Naive thymus-derived CD8-positive, alpha-beta T cell (primary cell): ENCODE measurements around the gene P2RY12. TPM values are rescaled to one million over a fixed set of nuclear protein-coding genes. Genes with fewer than 3 reads are reported as not detected.

Experiments
- ATAC-seq, 2 donors: fragments of 150-1000 bp; cut with Tn5 transposase in 1 of 2; sonication (Bioruptor Pico), chemical (Tn5 transposase) in 1 of 2; 1 replicate in 1 of 2; 2 replicates in 1 of 2; pipeline ENCODE4 v1.10.0; 2021; ENCODE audit warnings: mild to moderate bottlenecking in 2 of 2, moderate library complexity in 2 of 2
- POLR2A ChIA-PET: fragments of 350-600 bp; sonication (Branson Sonifier 250); formaldehyde crosslinking; loops from one replicate; lab custom pipeline; 2021; ENCODE audit warnings: antibody characterized with exemption; lab: Charles Lee
- DNase-seq, 10 donors: peaks; one replicate each; pipeline versions ENCODE4 v3.0.0 to v3.0.0-alpha.2; 2020 to 2022
- H3K27ac Mint-ChIP-seq, 10 donors: one replicate each; pipeline ENCODE4 v1.8.0; 2020 to 2022; ENCODE audit warnings: mild to moderate bottlenecking in 10 of 10, mixed read lengths in 10 of 10, moderate library complexity in 4 of 10, inconsistent platforms in 1 of 10
- H3K27me3 Mint-ChIP-seq, 5 donors: one replicate each; pipeline ENCODE4 v1.8.0; 2021 to 2022; ENCODE audit warnings: mixed read lengths in 5 of 5
- H3K36me3 Mint-ChIP-seq, 3 donors: one replicate each; pipeline ENCODE4 v1.8.0; 2020 to 2022; ENCODE audit warnings: mixed read lengths in 3 of 3, mild to moderate bottlenecking in 2 of 3, inconsistent platforms in 1 of 3
- H3K4me1 Mint-ChIP-seq, 4 donors: one replicate each; pipeline ENCODE4 v1.8.0; 2021 to 2022; ENCODE audit warnings: mixed read lengths in 4 of 4
- H3K4me3 Mint-ChIP-seq, 10 donors: one replicate each; pipeline ENCODE4 v1.8.0; 2020 to 2022; ENCODE audit warnings: mild to moderate bottlenecking in 10 of 10, mixed read lengths in 10 of 10, moderate library complexity in 6 of 10, inconsistent platforms in 1 of 10
- H3K9me3 Mint-ChIP-seq, 9 donors: one replicate each; pipeline ENCODE4 v1.8.0; 2020 to 2022; ENCODE audit warnings: mixed read lengths in 9 of 9, mild to moderate bottlenecking in 3 of 9, inconsistent platforms in 1 of 9, moderate library complexity in 1 of 9
- polyA plus RNA-seq, 3 donors: library from polyadenylated mRNA; unstranded; fragments of 300-500 nt; fragmentation: Illumina TruSeq; gene quantifications; one replicate each; pipeline ENCODE4 v1.2.3, GENCODE V29; 2021
- total RNA-seq, 8 experiments: library from RNA in 2 of 8; stranded (reverse) in 2 of 8; gene quantifications; one replicate each; pipeline ENCODE4 v1.2.3 and lab custom pipeline; 2021 to 2026

The P2RY12 gene
- total and polyA plus RNA-seq, 5 experiments from 2014 or later: not detected

DNA sequence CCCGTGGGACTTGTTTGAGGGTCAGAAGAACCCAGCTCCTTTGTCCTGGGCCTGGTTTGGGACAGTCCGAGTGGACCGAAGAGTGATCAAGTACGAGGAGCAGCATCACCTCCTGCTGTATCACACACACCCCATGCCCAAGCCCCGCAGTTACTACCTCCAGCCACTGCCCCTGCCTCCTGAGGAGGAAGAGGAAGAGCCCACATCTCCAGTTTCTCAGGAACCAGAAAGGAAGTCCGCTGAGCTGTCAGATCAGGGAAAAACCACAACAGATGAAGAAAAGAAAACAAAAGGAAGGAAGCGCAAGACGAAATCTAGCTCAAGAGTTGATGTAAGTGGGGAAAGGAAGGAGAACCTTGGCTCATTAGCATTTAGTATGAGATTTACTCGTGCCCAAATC is 3.3 kb upstream of the P2RY12 start:
- H3K4me1 Mint-ChIP-seq: peaks cover 0 to 36% (median 5%) of the 10 kb centered on the region in 4 donors
- peaks cover 0 to 7% (median 4%) of the 10 kb centered on the region in 5 donors for H3K27me3 Mint-ChIP-seq
- ATAC-seq (no peak), DNase-seq (no peak)
- no peaks in the 10 kb centered on the region for H3K9me3 Mint-ChIP-seq
- no peaks in the 10 kb centered on the region for H3K36me3 Mint-ChIP-seq
- H3K4me3 Mint-ChIP-seq: no peak overlapping the region
- H3K27ac Mint-ChIP-seq: peak overlapping the region in 1 of 10 donors; percentile 24
- POLR2A ChIA-PET: no interaction called here

DNA sequence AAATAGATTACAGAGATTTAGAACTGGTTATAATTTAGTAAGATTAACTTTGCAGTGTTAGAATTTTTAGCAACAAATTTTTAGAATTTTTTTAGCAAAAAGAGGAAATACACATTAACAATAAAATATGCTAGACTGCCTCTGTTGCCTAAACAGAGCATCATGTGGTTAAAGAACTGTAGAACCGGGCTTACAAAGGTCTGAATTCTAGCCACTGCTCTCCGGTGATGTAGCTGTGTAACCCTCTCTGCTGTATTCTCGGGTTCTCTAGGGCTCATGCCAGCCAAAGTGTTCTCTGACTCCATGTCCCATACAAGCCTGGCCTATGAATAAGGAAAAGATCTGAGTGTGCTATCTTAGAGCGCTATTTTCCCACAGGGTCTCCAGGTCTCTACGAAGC is 2.9 kb upstream of the P2RY12 start:
- Mint-ChIP-seq H3K4me1 (peaks cover 0 to 39% (median 5%) of the 10 kb centered on the region in 4 donors), H3K36me3 (no peaks in the 10 kb centered on the region), H3K27ac (peak overlapping the region in 1 of 10 donors; percentile 24), H3K27me3 (peaks cover 0 to 7% (median 3%) of the 10 kb centered on the region in 5 donors), H3K9me3 (no peaks in the 10 kb centered on the region), H3K4me3 (no peak overlapping the region)
- POLR2A ChIA-PET: no interaction called here
- no peak for ATAC-seq
- no peak for DNase-seq

DNA sequence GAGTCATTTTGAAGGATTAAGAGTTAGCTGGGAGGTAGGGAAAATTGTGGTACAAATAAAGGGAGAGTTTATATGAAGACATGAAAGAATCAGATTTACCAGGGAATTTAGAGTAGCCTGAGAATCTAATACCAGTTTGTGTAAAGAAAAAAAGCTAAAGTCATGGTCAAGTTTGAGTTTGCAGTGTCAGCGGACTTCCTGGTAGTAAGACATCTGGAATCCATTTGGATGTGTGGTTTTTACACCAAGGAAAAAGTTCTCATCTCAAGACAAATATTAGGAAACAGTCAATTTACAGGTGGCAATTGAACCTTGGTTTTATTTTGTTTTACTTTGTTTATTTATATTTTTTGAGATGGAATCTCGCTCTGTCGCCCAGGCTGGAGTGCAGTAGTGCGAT is 1.5 kb upstream of the P2RY12 start:
- POLR2A ChIA-PET: no interaction called here
- Mint-ChIP-seq H3K4me3 (no peak overlapping the region), H3K27me3 (no peaks in the 10 kb centered on the region), H3K36me3 (no peaks in the 10 kb centered on the region), H3K9me3 (no peaks in the 10 kb centered on the region), H3K4me1 (peaks cover 0 to 40% (median 5%) of the 10 kb centered on the region in 4 donors), H3K27ac (peak overlapping the region in 1 of 10 donors; percentile 11)
- no peak for ATAC-seq
- no peak for DNase-seq

- peaks cover 0 to 40% (median 5%) of the 10 kb centered on the region in 4 donors for H3K4me1 Mint-ChIP-seq
- POLR2A ChIA-PET: no interaction called here
Measured at GRCh38 chr3:151383956-151384355, 597 bp downstream of the P2RY12 start.

DNA sequence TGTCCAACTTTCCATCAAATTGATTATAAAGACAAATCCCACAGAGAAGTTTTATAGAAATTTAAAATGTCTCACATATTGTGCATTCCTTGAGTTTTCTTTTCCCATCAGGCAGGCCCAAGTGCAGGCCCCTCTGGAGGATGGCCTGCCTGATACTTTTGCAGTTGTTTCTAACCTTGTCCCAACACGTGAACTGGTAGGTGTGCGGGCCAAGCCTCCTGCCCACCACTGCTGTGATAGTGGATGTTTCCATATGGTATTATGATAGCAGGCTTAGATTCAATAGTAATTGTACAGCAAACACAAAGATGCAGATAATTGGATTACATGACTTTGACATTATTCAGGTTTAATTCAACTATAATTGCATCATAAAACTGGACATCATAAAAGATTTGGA is 1.4 kb downstream of the P2RY12 start:
- Mint-ChIP-seq H3K9me3 (no peaks in the 10 kb centered on the region), H3K4me1 (peaks cover 0 to 40% (median 5%) of the 10 kb centered on the region in 4 donors), H3K36me3 (no peaks in the 10 kb centered on the region), H3K4me3 (no peak overlapping the region), H3K27me3 (no peaks in the 10 kb centered on the region), H3K27ac (peak overlapping the region in 1 of 10 donors; percentile 9)
- no peak for ATAC-seq
- POLR2A ChIA-PET: no interaction called here
- no peak for DNase-seq

More at GRCh38 chr3:151383956-151384355, 597 bp downstream of the P2RY12 start:
- no peak for ATAC-seq
- no peaks in the 10 kb centered on the region for H3K27me3 Mint-ChIP-seq
- no peaks in the 10 kb centered on the region for H3K9me3 Mint-ChIP-seq
- peak overlapping the region in 2 of 10 donors; percentile 2 to 50 for H3K4me3 Mint-ChIP-seq
- H3K36me3 Mint-ChIP-seq: no peaks in the 10 kb centered on the region
- peak overlapping the region in 1 of 10 donors; percentile 9 for H3K27ac Mint-ChIP-seq
- no peak for DNase-seq

GRCh38 chr3:151382671-151383070 is 1.9 kb downstream of the P2RY12 start:
- POLR2A ChIA-PET: no interaction called here
- H3K36me3 Mint-ChIP-seq: no peaks in the 10 kb centered on the region
- H3K4me3 Mint-ChIP-seq: no peak overlapping the region
- H3K27ac Mint-ChIP-seq: peak overlapping the region in 1 of 10 donors; percentile 9
- ATAC-seq (no peak), DNase-seq (no peak)
- peaks cover 0 to 36% (median 5%) of the 10 kb centered on the region in 4 donors for H3K4me1 Mint-ChIP-seq
- H3K27me3 Mint-ChIP-seq: no peaks in the 10 kb centered on the region
- no peaks in the 10 kb centered on the region for H3K9me3 Mint-ChIP-seq

DNA sequence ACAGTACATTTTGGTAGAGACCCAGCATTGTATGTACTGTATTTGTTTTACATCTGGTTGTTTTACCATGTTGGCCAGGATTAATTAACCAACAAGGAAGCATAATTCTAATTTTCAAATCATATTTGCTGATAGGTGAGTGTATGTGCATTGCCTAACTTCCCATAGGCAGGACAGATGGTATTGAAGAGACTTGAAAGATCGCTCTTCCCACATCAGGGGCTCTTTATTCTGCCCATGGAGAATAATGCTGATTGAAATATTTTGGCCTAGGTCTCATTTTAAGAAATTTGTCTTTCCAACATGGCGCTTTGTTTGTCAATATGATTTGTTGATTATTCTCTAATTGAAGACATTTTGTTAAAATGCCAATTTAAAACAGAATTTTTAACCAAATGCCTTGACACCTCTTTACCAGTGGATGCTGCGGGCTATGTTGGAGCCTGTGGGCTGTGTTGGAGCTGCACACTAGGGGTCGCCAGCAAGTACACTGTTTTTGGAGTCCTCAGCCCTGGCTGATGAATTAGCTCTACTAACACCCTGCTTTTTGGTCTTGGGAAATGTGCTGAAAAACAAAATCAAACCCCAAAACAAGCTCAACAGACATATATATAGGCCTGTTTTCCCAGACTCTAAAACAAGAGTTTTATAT is 5.3 kb downstream of the P2RY12 start:
- no peaks in the 10 kb centered on the region for H3K9me3 Mint-ChIP-seq
- DNase-seq: no peak
- no peak overlapping the region for H3K27ac Mint-ChIP-seq
- H3K36me3 Mint-ChIP-seq: no peaks in the 10 kb centered on the region
- peaks cover 0 to 22% (median 0%) of the 10 kb centered on the region in 4 donors for H3K4me1 Mint-ChIP-seq
- no peaks in the 10 kb centered on the region for H3K27me3 Mint-ChIP-seq
- no peak for ATAC-seq
- POLR2A ChIA-PET: no interaction called here
- no peak overlapping the region for H3K4me3 Mint-ChIP-seq

DNA sequence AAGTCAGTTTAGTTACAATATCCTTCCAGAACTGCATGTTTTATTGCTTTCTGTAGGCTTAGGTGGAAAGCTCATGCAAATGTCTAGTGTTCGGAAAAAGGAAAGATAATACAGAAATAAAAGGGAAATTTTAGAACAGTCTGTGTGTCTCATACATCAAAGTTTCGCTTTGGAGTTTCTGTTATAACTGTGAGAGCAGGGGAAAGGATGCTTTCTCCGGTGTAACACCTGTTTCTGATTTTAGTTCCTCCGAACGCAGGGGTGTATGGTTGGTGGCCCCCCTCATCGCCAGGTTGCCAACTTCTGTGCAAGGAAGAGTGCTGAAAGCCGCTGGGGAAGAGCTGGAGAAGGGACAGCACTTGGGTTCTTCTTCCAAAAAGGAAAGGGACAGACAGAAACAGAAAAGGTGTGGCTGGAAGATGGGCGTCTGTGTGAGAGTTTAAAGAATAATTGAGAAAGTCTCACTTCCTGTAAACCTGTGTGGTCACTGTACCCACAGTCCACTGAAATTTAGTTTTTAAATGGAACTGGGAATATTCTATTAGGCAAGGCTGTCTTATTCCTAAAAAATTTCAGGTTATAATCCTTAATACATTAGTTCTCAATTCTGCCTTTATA is 6.7 kb downstream of the P2RY12 start:
- POLR2A ChIA-PET: no interaction called here
- no peak overlapping the region for H3K4me3 Mint-ChIP-seq

DNA sequence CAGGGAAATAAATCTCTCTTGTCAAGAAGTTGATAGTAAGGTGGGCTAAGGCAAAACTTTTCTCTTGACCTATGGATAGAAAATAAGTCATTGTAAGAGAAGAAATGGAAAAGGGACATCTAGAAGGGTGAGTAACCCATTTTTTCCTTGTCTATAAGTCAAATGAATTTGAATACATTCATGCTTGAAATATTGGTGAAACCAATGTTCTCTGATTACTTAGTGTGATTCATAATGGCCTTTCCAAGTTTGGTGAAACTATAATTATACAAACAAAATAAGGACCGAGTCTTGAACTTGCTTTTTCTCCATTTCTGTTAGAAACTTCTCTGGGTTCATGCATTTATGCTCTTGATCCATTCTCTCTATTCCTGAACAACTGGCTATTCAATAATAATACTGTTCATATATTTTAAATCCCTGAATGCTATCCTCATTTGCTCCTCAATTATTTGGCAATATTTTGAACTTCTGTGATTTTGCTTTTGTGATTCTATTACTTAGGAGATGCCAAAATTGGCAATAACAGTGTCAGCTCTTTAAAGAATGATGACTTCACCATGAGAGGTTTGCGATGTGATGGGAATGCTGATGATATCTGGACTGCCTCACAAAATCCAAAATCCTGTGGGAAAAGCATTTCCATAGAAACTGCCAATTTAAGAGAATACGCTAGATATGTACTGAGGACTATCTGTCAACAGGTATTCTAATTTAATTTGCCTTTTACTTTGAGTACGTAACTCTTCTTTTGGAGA is 12.3 kb downstream of the P2RY12 start:
- Mint-ChIP-seq H3K4me1 (no peaks in the 10 kb centered on the region), H3K4me3 (no peak overlapping the region), H3K27ac (no peak overlapping the region), H3K9me3 (no peaks in the 10 kb centered on the region), H3K36me3 (no peaks in the 10 kb centered on the region), H3K27me3 (no peaks in the 10 kb centered on the region)
- ATAC-seq (no peak), DNase-seq (no peak)
- POLR2A ChIA-PET: no interaction called here

More for the DNA sequence above, 6.7 kb downstream of the P2RY12 start:
- Mint-ChIP-seq H3K36me3 (no peaks in the 10 kb centered on the region), H3K9me3 (no peaks in the 10 kb centered on the region), H3K27me3 (no peaks in the 10 kb centered on the region), H3K27ac (no peak overlapping the region), H3K4me1 (peaks cover 0 to 10% (median 0%) of the 10 kb centered on the region in 4 donors)
- ATAC-seq: no peak
- no peak for DNase-seq

DNA sequence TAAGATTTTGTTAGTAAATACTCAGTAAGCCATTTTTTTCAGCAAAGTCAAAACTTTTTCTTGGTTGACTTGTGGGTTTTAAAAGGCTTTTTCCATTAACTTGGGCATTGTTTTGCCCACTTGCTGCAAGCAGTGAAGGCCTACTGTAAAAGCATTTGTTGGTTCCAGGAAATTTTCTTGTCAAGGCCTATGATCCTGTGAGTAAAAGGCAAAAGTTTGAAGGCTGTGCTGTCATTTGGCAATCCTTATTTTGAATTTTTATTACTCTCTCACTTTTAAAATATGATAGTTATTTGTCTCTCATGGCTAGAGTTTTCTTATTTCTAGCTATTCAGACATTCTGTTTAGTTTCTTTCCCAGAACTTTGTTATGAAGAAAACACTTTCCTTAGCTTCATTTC is 13.0 kb downstream of the P2RY12 start:
- POLR2A ChIA-PET: no interaction called here
- no peak overlapping the region for H3K27ac Mint-ChIP-seq
- no peaks in the 10 kb centered on the region for H3K36me3 Mint-ChIP-seq
- DNase-seq: no peak
- ATAC-seq: no peak
- H3K9me3 Mint-ChIP-seq: no peaks in the 10 kb centered on the region
- H3K4me3 Mint-ChIP-seq: no peak overlapping the region
- H3K27me3 Mint-ChIP-seq: no peaks in the 10 kb centered on the region
- H3K4me1 Mint-ChIP-seq: no peaks in the 10 kb centered on the region

- H3K4me1 Mint-ChIP-seq: no peaks in the 10 kb centered on the region
- DNase-seq: no peak
- H3K9me3 Mint-ChIP-seq: no peaks in the 10 kb centered on the region
- H3K36me3 Mint-ChIP-seq: no peaks in the 10 kb centered on the region
- H3K4me3 Mint-ChIP-seq: no peak overlapping the region
- H3K27me3 Mint-ChIP-seq: peaks cover 0 to 3% (median 0%) of the 10 kb centered on the region in 5 donors
- no peak for ATAC-seq
- POLR2A ChIA-PET: no interaction called here
- no peak overlapping the region for H3K27ac Mint-ChIP-seq
Measured at GRCh38 chr3:151367448-151367847, 17.1 kb downstream of the P2RY12 start.

GRCh38 chr3:151366993-151367392 is 17.6 kb downstream of the P2RY12 start:
- POLR2A ChIA-PET: no interaction called here

DNA sequence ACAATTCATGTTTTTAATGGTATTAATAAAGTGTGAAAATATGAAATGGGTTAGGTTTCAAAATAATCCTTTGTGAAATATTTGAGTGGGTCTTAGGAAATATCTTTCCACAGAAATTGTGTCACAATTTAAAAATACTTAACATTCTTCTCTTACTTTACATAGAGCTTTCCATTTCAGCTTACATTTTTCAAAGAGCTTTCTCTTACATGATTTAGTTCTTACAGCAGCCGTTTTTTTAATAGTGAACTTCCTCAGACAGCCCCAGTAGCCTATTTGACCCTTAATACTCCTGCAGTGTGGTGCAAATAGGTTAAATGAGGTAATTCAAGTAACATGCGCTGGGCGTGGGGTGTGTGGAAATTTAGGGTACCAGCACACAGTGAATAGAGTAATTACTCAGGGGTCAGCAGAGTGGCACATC is 21.8 kb downstream of the P2RY12 start:
- no peak for ATAC-seq

More at GRCh38 chr3:151366993-151367392, 17.6 kb downstream of the P2RY12 start:
- Mint-ChIP-seq H3K36me3 (peaks cover 0 to 2% (median 0%) of the 10 kb centered on the region in 3 donors), H3K27me3 (peaks cover 0 to 3% (median 0%) of the 10 kb centered on the region in 5 donors), H3K27ac (no peak overlapping the region), H3K4me3 (no peak overlapping the region), H3K4me1 (no peaks in the 10 kb centered on the region), H3K9me3 (no peaks in the 10 kb centered on the region)
- no peak for DNase-seq
- no peak for ATAC-seq

More for the DNA sequence above, 21.8 kb downstream of the P2RY12 start:
- POLR2A ChIA-PET: no interaction called here
- Mint-ChIP-seq H3K27me3 (peaks cover 0 to 3% (median 0%) of the 10 kb centered on the region in 5 donors), H3K27ac (no peak overlapping the region), H3K9me3 (no peaks in the 10 kb centered on the region), H3K4me3 (no peak overlapping the region), H3K36me3 (peaks cover 0 to 2% (median 0%) of the 10 kb centered on the region in 3 donors), H3K4me1 (no peaks in the 10 kb centered on the region)
- DNase-seq: no peak
